Activated T-helper 2 cell treated with anti-CD3 and anti-CD28 coated beads, Interferon-gamma antibody, Interleukin-2, Interleukin-4, amounts not matched to agents 10 μg/mL and 5 μg/mL and 100 μg/mL, durations not matched to agents 14 hours and 24 hours and 36 hours (primary cell): ENCODE data around the gene CYSLTR2. TPM values are rescaled to one million over a fixed set of nuclear protein-coding genes. Genes with fewer than 3 reads are reported as not detected.

Source experiments
- DNase-seq: peaks from one replicate; pipeline ENCODE4 v3.0.0; 2021; ENCODE audit warnings: low spot score
- H3K27ac Mint-ChIP-seq: one replicate; pipeline ENCODE4 v1.8.0; 2021; ENCODE audit warnings: mixed read lengths
- H3K27me3 Mint-ChIP-seq: one replicate; pipeline ENCODE4 v1.8.0; 2021; ENCODE audit warnings: low read depth, mixed read lengths
- H3K36me3 Mint-ChIP-seq: one replicate; pipeline ENCODE4 v1.8.0; 2021; ENCODE audit warnings: low read depth, mixed read lengths
- H3K4me1 Mint-ChIP-seq: one replicate; pipeline ENCODE4 v1.8.0; 2021; ENCODE audit warnings: low read depth, mixed read lengths
- H3K4me3 Mint-ChIP-seq: one replicate; pipeline ENCODE4 v1.8.0; 2021; ENCODE audit warnings: low read depth, mild to moderate bottlenecking, moderate library complexity, mixed read lengths
- H3K9me3 Mint-ChIP-seq: one replicate; pipeline ENCODE4 v1.8.0; 2021; ENCODE audit warnings: mixed read lengths
- intact Hi-C: fragments of 100-400 bp; cut with micrococcal nuclease; formaldehyde crosslinking; loops from one replicate; pipeline ENCODE4 v1.15.1; 2023
- total RNA-seq: library from RNA; stranded (reverse); gene quantifications from 2 replicates; pipeline ENCODE4 v1.2.3, GENCODE V29; 2022

Gene CYSLTR2
- total RNA-seq = 3.2 and 3.7 TPM in 2 replicates

GRCh38 chr13:48653472-48653939 lies at the start of gene CYSLTR2:
CYSLTR2 (plus strand) TSS chr13:48653929; CDS start chr13:48706818, 52,889 bp downstream.
- peak within 1 kb of the TSS; percentile 84 for H3K27ac Mint-ChIP-seq
- no peaks in the 10 kb centered on the region for H3K27me3 Mint-ChIP-seq
- peaks cover 41% of the 10 kb centered on the region for H3K4me1 Mint-ChIP-seq
- H3K9me3 Mint-ChIP-seq = no peaks in the 10 kb centered on the region
- peak; percentile 28 for DNase-seq
- no peaks in the 10 kb centered on the region for H3K36me3 Mint-ChIP-seq
- intact Hi-C loops = loop anchor here (5.0 to 10.0 kb wide), 6 partner anchors 59 to 321 kb away; partner anchors contain the start of gene FNDC3A
- peak within 1 kb of the TSS; percentile 79 for H3K4me3 Mint-ChIP-seq

- no peak overlapping the region for H3K27ac Mint-ChIP-seq
- peaks cover 5% of the 10 kb centered on the region for H3K27me3 Mint-ChIP-seq
- DNase-seq = no peak
- H3K9me3 Mint-ChIP-seq = peaks cover 27% of the 10 kb centered on the region
- H3K36me3 Mint-ChIP-seq = no peaks in the 10 kb centered on the region
- no peak overlapping the region for H3K4me3 Mint-ChIP-seq
- intact Hi-C loops = no loop called here
- H3K4me1 Mint-ChIP-seq = no peaks in the 10 kb centered on the region
Measured at GRCh38 chr13:48615049-48615448, 38.7 kb upstream of the CYSLTR2 start.

DNA sequence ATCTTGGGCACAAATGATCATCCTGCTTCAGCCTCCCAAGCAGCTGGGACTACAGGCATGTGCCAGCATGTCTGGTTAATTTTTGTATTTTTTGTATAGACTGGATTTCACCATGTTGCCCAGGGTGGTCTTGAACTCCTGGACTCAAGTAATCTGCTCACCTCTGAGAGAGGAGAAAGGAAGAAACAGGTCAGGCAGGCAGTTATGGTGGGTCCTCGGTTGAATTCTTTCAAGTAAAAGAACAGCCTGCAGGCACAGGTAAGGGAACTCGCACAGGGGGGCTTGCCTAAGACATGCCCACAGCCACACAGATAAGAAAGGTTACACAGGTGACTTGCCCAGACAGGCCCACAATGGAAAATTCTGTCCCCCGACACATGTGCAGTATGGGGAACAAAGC lies 34.8 kb upstream of the CYSLTR2 start:
- DNase-seq = no peak
- H3K9me3 Mint-ChIP-seq = peaks cover 46% of the 10 kb centered on the region
- H3K27ac Mint-ChIP-seq = no peak overlapping the region
- H3K27me3 Mint-ChIP-seq = peaks cover 2% of the 10 kb centered on the region
- intact Hi-C loops = no loop called here
- H3K4me3 Mint-ChIP-seq = no peak overlapping the region
- H3K36me3 Mint-ChIP-seq = peaks cover 3% of the 10 kb centered on the region
- H3K4me1 Mint-ChIP-seq = no peaks in the 10 kb centered on the region

DNA sequence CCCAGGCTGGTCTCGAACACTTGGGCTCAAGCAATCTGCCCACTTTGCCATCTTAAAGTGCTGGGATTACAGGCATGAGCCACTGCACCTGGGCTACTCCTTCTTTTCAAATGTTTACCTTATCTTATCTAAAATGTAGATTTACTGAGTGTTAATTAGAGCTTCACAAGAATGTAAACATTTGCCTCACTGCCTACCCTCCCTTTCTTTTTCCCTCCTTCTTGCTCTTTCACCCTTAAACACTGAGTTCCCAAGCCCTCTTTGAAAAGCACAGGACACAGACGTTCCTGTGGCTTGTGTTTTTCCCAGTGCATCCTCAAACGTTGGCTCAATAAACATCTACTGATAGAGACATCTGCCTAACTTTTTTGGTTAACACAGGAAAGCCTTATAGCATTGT lies 32.7 kb upstream of the CYSLTR2 start:
- DNase-seq = no peak
- Mint-ChIP-seq H3K9me3 (peaks cover 42% of the 10 kb centered on the region), H3K27me3 (no peaks in the 10 kb centered on the region), H3K27ac (no peak overlapping the region), H3K4me1 (no peaks in the 10 kb centered on the region), H3K36me3 (peaks cover 3% of the 10 kb centered on the region), H3K4me3 (no peak overlapping the region)
- intact Hi-C loops = no loop called here

- intact Hi-C loops = no loop called here
- Mint-ChIP-seq H3K4me1 (no peaks in the 10 kb centered on the region), H3K9me3 (peaks cover 26% of the 10 kb centered on the region), H3K36me3 (peaks cover 3% of the 10 kb centered on the region), H3K4me3 (no peak overlapping the region), H3K27ac (no peak overlapping the region), H3K27me3 (peaks cover 5% of the 10 kb centered on the region)
- no peak for DNase-seq
Measured at GRCh38 chr13:48624016-48624415, 29.7 kb upstream of the CYSLTR2 start.

GRCh38 chr13:48624858-48625257 lies 28.9 kb upstream of the CYSLTR2 start:
- intact Hi-C loops = no loop called here
- peaks cover 3% of the 10 kb centered on the region for H3K36me3 Mint-ChIP-seq
- DNase-seq = no peak
- H3K27ac Mint-ChIP-seq = no peak overlapping the region
- H3K27me3 Mint-ChIP-seq = peaks cover 5% of the 10 kb centered on the region
- H3K4me3 Mint-ChIP-seq = no peak overlapping the region
- peaks cover 25% of the 10 kb centered on the region for H3K9me3 Mint-ChIP-seq
- no peaks in the 10 kb centered on the region for H3K4me1 Mint-ChIP-seq

- no peaks in the 10 kb centered on the region for H3K4me1 Mint-ChIP-seq
- DNase-seq = no peak
- no peak overlapping the region for H3K4me3 Mint-ChIP-seq
- no peak overlapping the region for H3K27ac Mint-ChIP-seq
- H3K9me3 Mint-ChIP-seq = peaks cover 18% of the 10 kb centered on the region
- H3K36me3 Mint-ChIP-seq = peaks cover 3% of the 10 kb centered on the region
- H3K27me3 Mint-ChIP-seq = peaks cover 5% of the 10 kb centered on the region
- intact Hi-C loops = no loop called here
Measured at GRCh38 chr13:48625413-48626076, 28.2 kb upstream of the CYSLTR2 start.

DNA sequence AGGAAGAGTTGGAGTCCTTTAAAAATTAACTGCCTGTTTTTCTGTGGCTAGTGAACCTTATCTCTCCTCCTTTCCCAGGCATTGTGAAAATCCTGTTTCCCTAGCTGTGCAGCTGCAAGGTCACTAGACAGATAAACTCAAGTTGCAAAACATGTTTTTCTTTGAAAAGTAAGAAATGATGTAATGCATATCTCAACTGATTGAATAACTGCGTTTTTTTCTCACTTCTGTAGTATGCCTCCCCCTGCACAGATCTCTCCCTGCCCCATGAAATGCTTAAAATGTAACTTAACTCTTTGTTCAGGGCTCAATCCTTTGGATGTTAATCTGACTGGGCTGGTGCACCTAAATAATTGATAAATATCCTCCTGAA lies 27.7 kb upstream of the CYSLTR2 start:
- DNase-seq = no peak
- H3K36me3 Mint-ChIP-seq = peaks cover 2% of the 10 kb centered on the region
- no peaks in the 10 kb centered on the region for H3K4me1 Mint-ChIP-seq
- peaks cover 5% of the 10 kb centered on the region for H3K27me3 Mint-ChIP-seq
- intact Hi-C loops = no loop called here
- no peak overlapping the region for H3K27ac Mint-ChIP-seq
- peaks cover 16% of the 10 kb centered on the region for H3K9me3 Mint-ChIP-seq
- H3K4me3 Mint-ChIP-seq = no peak overlapping the region

DNA sequence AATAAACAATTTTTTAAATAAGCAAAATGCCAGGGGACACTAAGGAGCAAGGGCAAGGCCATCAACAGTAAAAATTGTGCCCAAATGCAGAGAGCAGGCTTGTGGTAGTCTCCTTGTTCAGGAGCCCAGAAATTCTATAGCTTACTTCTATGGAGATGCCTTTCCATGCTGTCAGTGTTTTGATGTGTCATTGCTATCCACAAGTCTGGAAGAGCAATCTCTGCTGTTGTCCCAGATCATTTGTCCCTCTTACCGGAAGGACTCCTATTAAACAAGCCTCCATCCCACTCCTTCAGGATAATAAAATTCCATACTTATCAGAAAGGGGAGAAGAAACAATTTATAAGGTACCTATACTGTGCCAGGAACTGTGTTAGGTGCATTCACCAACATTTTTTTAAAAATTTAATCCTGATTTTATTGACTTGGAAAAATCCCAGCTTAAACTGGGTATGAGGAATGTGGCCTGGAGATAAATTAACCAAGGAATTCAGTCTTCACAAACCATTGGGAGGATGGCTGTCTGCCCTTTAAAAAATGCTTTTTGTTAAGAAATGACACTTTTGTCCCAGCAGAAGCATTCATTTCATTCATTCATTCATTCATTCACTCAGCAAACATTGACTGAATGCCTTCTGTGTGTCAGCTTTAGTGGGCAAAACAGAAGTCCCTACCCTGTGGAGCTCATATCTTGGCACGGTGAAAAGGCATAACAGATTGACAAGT lies 26.8 kb upstream of the CYSLTR2 start:
- H3K4me1 Mint-ChIP-seq = no peaks in the 10 kb centered on the region
- peaks cover 5% of the 10 kb centered on the region for H3K27me3 Mint-ChIP-seq
- no peak overlapping the region for H3K27ac Mint-ChIP-seq
- DNase-seq = no peak
- H3K4me3 Mint-ChIP-seq = no peak overlapping the region
- no peaks in the 10 kb centered on the region for H3K36me3 Mint-ChIP-seq
- H3K9me3 Mint-ChIP-seq = peaks cover 8% of the 10 kb centered on the region
- intact Hi-C loops = no loop called here

DNA sequence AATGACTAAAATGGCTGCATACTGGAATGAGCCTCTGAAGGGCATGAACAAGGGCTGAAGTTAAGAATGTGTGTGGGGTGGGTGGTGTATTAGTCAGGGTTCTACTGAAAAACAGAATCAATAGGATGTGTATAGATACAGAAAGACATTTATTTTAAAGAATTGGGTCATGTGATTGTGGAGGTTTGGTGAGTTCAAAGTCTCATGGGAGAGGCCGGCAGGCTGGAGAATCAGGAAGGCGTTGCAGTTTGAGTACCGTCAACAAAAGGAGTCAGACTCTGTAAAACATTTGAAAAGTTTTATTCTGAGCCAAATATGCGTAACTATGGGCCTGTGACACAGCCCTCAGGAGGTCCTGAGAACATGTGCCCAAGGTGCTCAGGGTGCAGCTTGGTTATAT lies 24.5 kb upstream of the CYSLTR2 start:
- Mint-ChIP-seq H3K36me3 (no peaks in the 10 kb centered on the region), H3K9me3 (peaks cover 3% of the 10 kb centered on the region), H3K27me3 (peaks cover 6% of the 10 kb centered on the region), H3K4me1 (peaks cover 2% of the 10 kb centered on the region), H3K4me3 (no peak overlapping the region), H3K27ac (no peak overlapping the region)
- no peak for DNase-seq
- intact Hi-C loops = no loop called here

DNA sequence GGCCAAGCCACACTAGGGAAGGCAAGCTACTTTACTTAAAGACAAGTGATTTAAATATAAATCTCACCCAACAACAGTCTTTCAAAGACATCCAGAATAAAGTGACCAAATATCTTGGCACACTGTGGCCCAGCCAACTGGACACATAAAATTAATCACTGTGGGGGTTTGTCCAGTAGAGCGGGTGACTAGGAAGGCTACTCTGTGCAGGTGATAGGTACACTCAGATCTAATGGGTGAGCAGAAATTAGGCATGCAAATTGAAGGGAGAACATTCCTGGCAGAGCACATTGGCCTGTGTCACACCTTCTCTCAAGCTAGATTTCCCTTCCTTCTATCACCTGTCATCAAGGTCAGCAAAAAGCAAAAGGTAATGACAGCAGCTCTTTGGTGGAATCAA lies 23.4 kb upstream of the CYSLTR2 start:
- Mint-ChIP-seq H3K4me3 (no peak overlapping the region), H3K27ac (no peak overlapping the region), H3K36me3 (no peaks in the 10 kb centered on the region), H3K4me1 (peaks cover 2% of the 10 kb centered on the region), H3K27me3 (peaks cover 6% of the 10 kb centered on the region), H3K9me3 (peaks cover 8% of the 10 kb centered on the region)
- intact Hi-C loops = no loop called here
- DNase-seq = no peak

- DNase-seq = no peak
- Mint-ChIP-seq H3K36me3 (no peaks in the 10 kb centered on the region), H3K4me3 (no peak overlapping the region), H3K4me1 (peaks cover 2% of the 10 kb centered on the region), H3K9me3 (peaks cover 8% of the 10 kb centered on the region), H3K27ac (no peak overlapping the region), H3K27me3 (peaks cover 6% of the 10 kb centered on the region)
- intact Hi-C loops = no loop called here
Measured at GRCh38 chr13:48630773-48631172, 23.0 kb upstream of the CYSLTR2 start.

DNA sequence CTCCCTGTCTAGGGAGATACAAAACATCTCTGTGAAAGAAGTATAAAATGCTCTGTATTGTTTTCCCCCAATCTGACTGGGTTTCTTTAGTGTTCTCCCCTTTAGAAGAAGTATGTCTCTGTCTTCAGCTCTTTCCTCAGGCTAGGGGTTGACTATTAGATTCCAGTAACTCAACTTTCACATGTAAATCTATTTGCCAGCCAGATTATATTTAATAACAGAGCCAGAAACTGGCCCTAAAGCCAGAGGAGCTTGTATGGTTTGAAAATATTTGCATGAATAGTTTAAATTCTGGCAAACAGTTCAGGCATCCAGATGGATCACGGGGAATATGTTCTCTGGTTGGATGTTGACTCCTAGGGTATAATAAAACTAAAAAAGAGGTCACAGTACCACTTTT lies 22.3 kb upstream of the CYSLTR2 start:
- intact Hi-C loops = no loop called here
- peaks cover 2% of the 10 kb centered on the region for H3K4me1 Mint-ChIP-seq

More for the DNA sequence above, 22.3 kb upstream of the CYSLTR2 start:
- Mint-ChIP-seq H3K36me3 (no peaks in the 10 kb centered on the region), H3K4me3 (no peak overlapping the region), H3K27me3 (peaks cover 4% of the 10 kb centered on the region), H3K27ac (no peak overlapping the region), H3K9me3 (peaks cover 13% of the 10 kb centered on the region)
- DNase-seq = no peak
